Osteoblast (primary cell): ENCODE measurements around the gene ORAI1. TPM values are rescaled to one million over a fixed set of nuclear protein-coding genes. Genes with fewer than 3 reads are reported as not detected.

Experiments
- DNase-seq: peaks from one replicate; pipeline ENCODE4 v3.0.0; 2011; ENCODE audit warnings: low spot score, mixed read lengths; ENCODE audit not compliant: insufficient read length; ENCODE audit errors: missing footprints
- H2AFZ ChIP-seq: 2 replicates; pipeline ENCODE4 v1.6.0; 2011; ENCODE audit warnings: mild to moderate bottlenecking, low read length
- H3K27ac ChIP-seq: 2 replicates; pipeline ENCODE4 v1.5.1; 2011; ENCODE audit warnings: mild to moderate bottlenecking, low read depth, low read length, moderate library complexity
- H3K27me3 ChIP-seq: 2 replicates; pipeline ENCODE4 v1.6.0; 2012; ENCODE audit warnings: mild to moderate bottlenecking, control low read depth, inconsistent platforms, low read length, moderate library complexity; ENCODE audit not compliant: insufficient read depth
- H3K36me3 ChIP-seq: 2 replicates; pipeline ENCODE4 v1.5.1; 2011; ENCODE audit warnings: mild to moderate bottlenecking, low read length, control low read depth, moderate library complexity; ENCODE audit not compliant: insufficient read depth
- H3K4me1 ChIP-seq: 2 replicates; pipeline ENCODE4 v1.5.1; 2011; ENCODE audit warnings: mild to moderate bottlenecking, low read length, control low read depth, moderate library complexity; ENCODE audit not compliant: insufficient read depth
- H3K4me2 ChIP-seq: 2 replicates; pipeline ENCODE4 v1.6.0; 2011; ENCODE audit warnings: mild to moderate bottlenecking, low read length; ENCODE audit not compliant: insufficient read depth
- H3K4me3 ChIP-seq: fragments of 200-600 bp; sonication (generic); 3 replicates; pipeline ENCODE4 v1.5.1; 2012; ENCODE audit warnings: mild to moderate bottlenecking, low read length, inconsistent platforms; ENCODE audit not compliant: insufficient read depth
- H3K79me2 ChIP-seq: 2 replicates; pipeline ENCODE4 v1.6.0; 2012; ENCODE audit warnings: mild to moderate bottlenecking, low read length, control low read depth, inconsistent platforms; ENCODE audit not compliant: insufficient read depth
- H3K9me3 ChIP-seq: 2 replicates; pipeline ENCODE4 v1.5.1; 2011; ENCODE audit warnings: low read depth, low read length, control low read depth
- H4K20me1 ChIP-seq: 2 replicates; pipeline ENCODE4 v1.6.0; 2012; ENCODE audit warnings: mild to moderate bottlenecking, low read length, control low read depth; ENCODE audit not compliant: insufficient read depth
- CTCF ChIP-seq: IDR thresholded peaks from 2 replicates; pipeline ENCODE4 v1.5.1; 2011; ENCODE audit warnings: mild to moderate bottlenecking, low read depth, low read length, moderate library complexity; ENCODE audit errors: extremely low read depth
- total RNA-seq: library from RNA; depleted of rRNA; stranded (reverse); fragments of >200 nt; gene quantifications from 2 replicates; pipeline ENCODE4 v1.2.3, GENCODE V29; 2012

ORAI1 gene
- total RNA-seq, 1 donor = 7.2 TPM

GRCh38 chr12:121578230-121579189, 47.8 kb upstream of the ORAI1 start:
- Histone ChIP-seq H3K36me3 (peaks cover 18% of the 10 kb centered on the region), H3K4me1 (peaks cover 54% of the 10 kb centered on the region), H4K20me1 (no peaks in the 10 kb centered on the region), H3K9me3 (no peaks in the 10 kb centered on the region), H3K27me3 (no peaks in the 10 kb centered on the region), H3K27ac (peak overlapping the region; percentile 89), H3K4me2 (peak overlapping the region; percentile 96), H3K79me2 (peaks cover 4% of the 10 kb centered on the region), H3K4me3 (peak overlapping the region; percentile 76), H2AFZ (peak overlapping the region; percentile 69)
- peak; percentile 74 for DNase-seq
- TF ChIP-seq CTCF = no peak

DNA sequence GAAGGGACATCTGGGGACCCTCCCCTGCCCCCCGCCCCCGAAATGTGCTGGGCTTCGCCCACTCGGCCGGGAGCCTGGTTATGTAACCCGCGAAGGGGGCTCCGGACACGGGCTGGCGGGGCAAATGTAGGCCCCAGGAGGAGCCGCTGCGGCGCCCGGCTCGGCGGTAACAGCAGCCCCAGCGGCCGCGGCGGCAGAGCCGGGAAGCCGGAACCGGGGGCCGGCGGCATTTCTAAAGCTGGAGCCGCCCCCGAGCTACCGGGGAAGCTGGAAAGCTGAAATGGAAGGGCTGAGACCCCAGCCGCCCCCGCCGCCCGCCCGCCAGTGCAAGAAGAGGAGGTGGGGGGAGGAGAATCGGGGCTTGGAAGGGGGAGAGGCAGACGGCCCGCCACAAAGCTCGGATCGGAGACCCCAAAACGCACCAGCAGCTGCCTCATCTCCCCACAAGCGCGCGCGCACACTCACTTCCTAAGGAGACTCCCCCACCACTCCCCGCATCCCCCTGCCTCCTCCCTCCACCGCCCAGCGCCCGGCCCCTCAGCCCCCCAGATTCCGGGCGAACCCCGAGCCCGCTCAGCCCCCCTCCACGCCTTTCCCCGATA, 47.0 kb upstream of the ORAI1 start:
- peak overlapping the region; percentile 96 for H3K4me2 ChIP-seq
- H3K27me3 ChIP-seq = no peaks in the 10 kb centered on the region
- H3K36me3 ChIP-seq = peaks cover 11% of the 10 kb centered on the region
- peak overlapping the region; percentile 76 for H3K4me3 ChIP-seq
- no peak for TF ChIP-seq CTCF
- H3K79me2 ChIP-seq = peaks cover 4% of the 10 kb centered on the region
- peaks cover 54% of the 10 kb centered on the region for H3K4me1 ChIP-seq
- peak; percentile 87 for DNase-seq
- H2AFZ ChIP-seq = peak overlapping the region; percentile 44
- H3K27ac ChIP-seq = peak overlapping the region; percentile 84
- no peaks in the 10 kb centered on the region for H3K9me3 ChIP-seq
- H4K20me1 ChIP-seq = no peaks in the 10 kb centered on the region

DNA sequence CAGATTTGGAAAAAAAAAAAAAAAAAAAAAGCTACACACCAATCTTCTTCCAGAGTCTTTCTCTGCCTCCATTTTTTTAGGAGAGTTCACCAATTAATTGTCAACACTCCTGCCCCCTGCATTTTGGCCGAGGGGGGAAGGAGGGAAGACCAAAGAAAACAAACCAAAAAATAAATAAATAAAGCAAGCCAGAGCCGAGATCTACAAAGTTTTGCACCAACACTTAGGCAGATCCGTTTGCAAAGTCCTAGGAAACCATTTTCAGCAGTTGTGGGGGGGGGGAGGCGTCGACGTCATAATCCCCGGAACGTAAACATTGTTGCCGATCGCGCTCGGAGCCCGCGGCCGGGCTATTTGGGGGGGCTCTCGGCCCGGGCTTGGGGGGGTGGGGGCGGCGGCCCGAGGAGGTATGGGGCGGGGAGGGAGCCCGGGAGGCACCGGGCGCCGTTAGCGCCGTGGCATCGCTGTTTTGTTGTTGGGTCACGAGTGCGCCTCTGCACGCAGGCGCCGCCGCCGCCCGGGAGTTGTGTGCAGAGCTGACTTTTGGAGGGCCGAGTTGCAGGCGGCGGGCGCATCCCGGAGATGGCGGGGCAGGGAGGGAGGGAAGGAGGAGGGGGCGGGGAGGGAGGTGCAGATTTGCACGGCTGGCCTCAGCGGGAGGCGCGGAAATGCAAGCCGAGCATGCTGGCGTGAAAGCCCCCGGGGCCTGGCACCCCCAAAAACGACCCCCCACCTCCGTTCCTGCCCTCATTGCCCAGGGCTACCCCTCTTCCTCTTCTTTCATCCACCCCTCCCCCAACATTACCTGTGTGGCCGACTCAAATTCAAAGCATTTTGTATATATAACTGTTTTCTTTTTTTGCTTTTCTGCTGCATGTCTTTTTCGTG, 46.1 kb upstream of the ORAI1 start:
- Histone ChIP-seq H3K79me2 (peaks cover 4% of the 10 kb centered on the region), H3K9me3 (no peaks in the 10 kb centered on the region), H3K4me1 (peaks cover 54% of the 10 kb centered on the region), H3K27me3 (no peaks in the 10 kb centered on the region), H3K4me2 (peak overlapping the region; percentile 96), H3K36me3 (peaks cover 4% of the 10 kb centered on the region), H2AFZ (peak overlapping the region; percentile 89), H3K27ac (peak overlapping the region; percentile 84), H3K4me3 (peak overlapping the region; percentile 76), H4K20me1 (no peaks in the 10 kb centered on the region)
- peak; percentile 92 for DNase-seq
- no peak for TF ChIP-seq CTCF
